Gastrocnemius medialis (tissue), 4 donors: ENCODE results near the gene ASB16. TPM values are rescaled to one million over a fixed set of nuclear protein-coding genes. Genes with fewer than 3 reads are reported as not detected.
"Not testable (repeated sequence)": the region's sequence is repeated elsewhere in the genome, so short reads cannot be mapped to it uniquely, and the experiment has no call there.

Source experiments
- ATAC-seq, 2 donors: fragments of 150-250 bp; one replicate each; pipeline ENCODE4 v1.9.1; 2016
- DNase-seq, 2 donors: peaks; one replicate each; pipeline ENCODE4 v3.0.0-alpha.2; 2019
- H3K27ac ChIP-seq, 4 donors: fragments of 200-600 bp; sonication (generic); 1 replicate in 1 of 4; 2 replicates in 3 of 4; pipeline ENCODE4 v1.5.1; 2016 to 2018; ENCODE audit warnings: mild to moderate bottlenecking in 2 of 4, moderate library complexity in 1 of 4
- H3K27me3 ChIP-seq, 3 donors: fragments of 200-600 bp; sonication (generic) in 2 of 3; 1 replicate in 1 of 3; 2 replicates in 2 of 3; pipeline versions ENCODE4 v1.5.1 to v1.6.0; 2016 to 2019; ENCODE audit warnings: mild to moderate bottlenecking in 1 of 3, moderate library complexity in 1 of 3
- H3K36me3 ChIP-seq, 2 donors: fragments of 200-600 bp; sonication (generic) in 1 of 2; one replicate each; pipeline ENCODE4 v1.5.1; 2017 to 2018
- H3K4me1 ChIP-seq, 2 donors: fragments of 200-600 bp; sonication (generic) in 1 of 2; one replicate each; pipeline ENCODE4 v1.5.1; 2016 to 2017; ENCODE audit warnings: mild to moderate bottlenecking in 2 of 2
- H3K4me3 ChIP-seq, 4 donors: fragments of 200-600 bp; sonication (generic) in 3 of 4; 1 replicate in 1 of 4; 2 replicates in 3 of 4; pipeline ENCODE4 v1.5.1; 2016 to 2019; ENCODE audit warnings: mild to moderate bottlenecking in 2 of 4
- H3K9me3 ChIP-seq, 3 donors: fragments of 200-600 bp; sonication (generic) in 2 of 3; 1 replicate in 1 of 3; 2 replicates in 2 of 3; pipeline ENCODE4 v1.5.1; 2016 to 2019
- POLR2A ChIP-seq, 2 donors: fragments of 450-650 bp; IDR thresholded peaks; one replicate each; pipeline ENCODE4 v1.6.1; 2017; ENCODE audit warnings: antibody characterized with exemption in 2 of 2, mild to moderate bottlenecking in 2 of 2, moderate library complexity in 2 of 2
- in situ Hi-C, 4 donors: fragments of 200-750 bp; cut with MboI; loops; one replicate each; pipeline versions ENCODE4 v1.15.0 to v1.8.0; 2017; ENCODE audit warnings: low sequenced_read_pairs in 4 of 4
- intact Hi-C: fragments of 100-400 bp; cut with DNase I; formaldehyde crosslinking; loops from one replicate; pipeline ENCODE4 v1.15.1; 2023; ENCODE audit warnings: low total_unique reads
- total RNA-seq, 4 donors: library from RNA; depleted of rRNA; stranded (reverse); fragments of >200 nt; gene quantifications; one replicate each; pipeline versions ENCODE4 v1.1.0 to v1.2.3, GENCODE V29; 2016
- TF ChIP-seq, protein P1 (sequence below), 5 experiments: fragments of 450-650 bp in 3 of 5; fragments of 200-600 bp in 2 of 5; sonication (generic) in 2 of 5; IDR thresholded peaks in 4 of 5; conservative IDR thresholded peaks in 1 of 5; 1 replicate in 4 of 5; 2 replicates in 1 of 5; pipeline ENCODE4 v1.5.1; 2016 to 2019; ENCODE audit warnings: antibody characterized with exemption in 5 of 5, mild to moderate bottlenecking in 3 of 5, moderate library complexity in 3 of 5

ASB16 gene
- total RNA-seq, 4 donors from 2014 or later: 13.2 to 134 (median 34.2) TPM

DNA sequence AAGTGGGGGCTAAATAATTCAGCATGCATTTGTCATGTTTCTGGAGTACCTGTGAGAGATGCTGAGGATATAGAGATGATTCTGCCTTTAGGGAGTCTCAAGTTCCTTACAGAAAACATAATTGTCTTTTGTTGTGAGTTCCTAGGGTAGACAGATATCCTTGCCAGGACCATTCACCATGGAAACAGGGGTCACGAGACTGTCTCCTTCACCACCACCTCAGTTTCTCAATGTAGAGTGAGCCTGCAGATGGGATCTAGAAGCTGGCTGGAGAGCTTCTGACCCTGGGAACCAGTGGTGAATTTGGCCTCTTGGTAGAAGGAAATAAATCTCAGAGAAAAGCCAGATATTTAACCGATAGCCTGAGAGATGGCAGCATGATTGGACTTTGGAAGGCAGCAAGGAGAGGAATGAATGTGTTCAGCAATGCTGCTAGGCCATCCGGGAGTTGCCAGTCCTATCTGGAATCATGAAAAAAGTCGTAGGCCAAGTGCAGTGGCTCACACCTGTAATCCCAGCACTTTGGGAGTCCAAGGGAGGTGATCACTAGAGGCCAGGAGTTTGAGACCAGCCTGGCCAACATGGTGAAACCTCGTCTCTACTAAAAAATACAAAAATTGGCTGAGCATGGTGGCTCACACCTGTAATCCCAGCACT is 39.7 kb upstream of the ASB16 start:
- Histone ChIP-seq H3K4me3 (no peak overlapping the region), H3K27me3 (no peaks in the 10 kb centered on the region), H3K36me3 (no peaks in the 10 kb centered on the region), H3K4me1 (no peaks in the 10 kb centered on the region), H3K9me3 (no peaks in the 10 kb centered on the region), H3K27ac (no peak overlapping the region)
- DNase-seq (no peak), ATAC-seq (no peak)
- in situ Hi-C loops (no loop called here), intact Hi-C loops (no loop called here)
- TF ChIP-seq, protein P1, sequence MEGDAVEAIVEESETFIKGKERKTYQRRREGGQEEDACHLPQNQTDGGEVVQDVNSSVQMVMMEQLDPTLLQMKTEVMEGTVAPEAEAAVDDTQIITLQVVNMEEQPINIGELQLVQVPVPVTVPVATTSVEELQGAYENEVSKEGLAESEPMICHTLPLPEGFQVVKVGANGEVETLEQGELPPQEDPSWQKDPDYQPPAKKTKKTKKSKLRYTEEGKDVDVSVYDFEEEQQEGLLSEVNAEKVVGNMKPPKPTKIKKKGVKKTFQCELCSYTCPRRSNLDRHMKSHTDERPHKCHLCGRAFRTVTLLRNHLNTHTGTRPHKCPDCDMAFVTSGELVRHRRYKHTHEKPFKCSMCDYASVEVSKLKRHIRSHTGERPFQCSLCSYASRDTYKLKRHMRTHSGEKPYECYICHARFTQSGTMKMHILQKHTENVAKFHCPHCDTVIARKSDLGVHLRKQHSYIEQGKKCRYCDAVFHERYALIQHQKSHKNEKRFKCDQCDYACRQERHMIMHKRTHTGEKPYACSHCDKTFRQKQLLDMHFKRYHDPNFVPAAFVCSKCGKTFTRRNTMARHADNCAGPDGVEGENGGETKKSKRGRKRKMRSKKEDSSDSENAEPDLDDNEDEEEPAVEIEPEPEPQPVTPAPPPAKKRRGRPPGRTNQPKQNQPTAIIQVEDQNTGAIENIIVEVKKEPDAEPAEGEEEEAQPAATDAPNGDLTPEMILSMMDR (IDR thresholded peaks at IDR 0.05 in 4 of 5, conservative IDR thresholded peaks at IDR 0.05 in 1 of 5): no peak
- TF ChIP-seq POLR2A (IDR thresholded peaks at IDR 0.05): no peak

DNA sequence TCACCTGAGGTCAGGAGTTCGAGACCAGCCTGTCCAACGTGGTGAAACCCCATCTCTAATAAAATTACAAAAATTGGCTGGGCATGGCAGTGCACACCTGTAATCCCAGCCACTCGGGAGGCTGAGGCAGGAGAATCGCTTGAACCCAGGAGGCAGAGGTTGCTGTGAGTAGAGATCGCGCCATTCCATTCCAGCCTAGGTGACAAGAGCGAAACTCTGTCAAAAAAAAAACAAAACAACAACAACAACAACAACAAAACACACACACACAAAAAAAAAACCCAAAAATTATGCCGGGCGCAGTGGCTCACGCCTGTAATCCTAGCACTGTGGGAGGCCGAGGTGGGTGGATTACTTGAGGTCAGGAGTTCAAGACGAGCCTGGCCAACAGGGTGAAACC is 39.1 kb upstream of the ASB16 start:
- ATAC-seq, intact Hi-C loops, DNase-seq, H3K27ac ChIP-seq, H3K9me3 ChIP-seq, in situ Hi-C loops, H3K4me3 ChIP-seq, H3K27me3 ChIP-seq, H3K4me1 ChIP-seq, H3K36me3 ChIP-seq: not testable (repeated sequence)

DNA sequence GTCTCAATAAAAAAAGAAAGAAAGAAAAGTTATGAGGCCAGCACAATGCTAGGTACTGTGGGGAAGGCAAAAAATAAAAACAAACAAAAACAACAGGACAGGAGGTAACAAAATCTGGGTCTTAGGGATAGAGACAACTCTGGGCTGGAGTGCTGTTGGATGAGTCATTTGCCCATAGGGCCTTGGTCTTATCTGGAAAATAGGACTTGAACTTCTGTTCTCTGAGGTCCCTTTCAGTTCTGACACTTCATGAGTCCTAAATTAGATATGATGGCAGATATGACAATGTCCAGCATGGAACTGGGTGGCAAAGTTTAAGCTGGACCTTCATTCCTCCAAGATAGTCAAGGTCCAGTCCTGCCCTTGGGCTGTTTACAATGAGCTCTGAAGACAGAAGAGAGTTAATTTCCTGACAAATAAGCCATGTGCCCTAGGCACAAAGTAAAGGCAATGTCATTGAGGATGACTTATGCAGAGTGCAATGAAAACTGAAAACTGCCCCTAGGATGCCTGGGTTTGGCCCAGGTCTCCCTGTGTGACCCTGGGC is 38.2 kb upstream of the ASB16 start:
- no peak for ATAC-seq

DNA sequence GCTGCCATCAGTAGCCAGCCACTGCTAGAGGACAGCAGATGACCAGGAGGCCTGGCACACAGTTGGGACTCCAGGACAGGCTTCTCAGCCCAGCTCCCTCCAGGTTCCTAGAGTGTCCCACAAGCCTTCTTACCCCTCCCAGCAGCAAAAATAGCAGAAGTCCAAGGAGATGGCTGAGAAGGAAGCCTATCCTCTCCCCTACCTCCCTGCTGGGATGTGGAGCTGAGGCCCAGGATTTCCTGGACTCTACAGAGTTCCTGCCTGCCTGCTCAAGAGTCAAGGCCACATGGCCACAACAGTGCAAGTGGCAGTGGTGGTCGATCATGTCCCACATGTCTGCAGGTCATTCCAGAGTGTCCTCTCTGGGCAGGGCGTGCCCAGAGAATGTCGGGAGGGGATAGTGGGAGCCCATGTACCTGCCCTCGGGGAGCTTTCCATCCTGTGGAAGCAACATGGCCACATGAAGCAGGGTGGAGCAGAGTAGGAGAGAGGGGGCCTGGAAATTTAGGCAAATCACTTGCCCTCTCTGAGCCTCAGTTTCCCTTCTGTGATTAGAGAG is 36.5 kb upstream of the ASB16 start:
- Histone ChIP-seq H3K27ac (no peak overlapping the region), H3K4me3 (no peak overlapping the region), H3K36me3 (no peaks in the 10 kb centered on the region), H3K27me3 (no peaks in the 10 kb centered on the region), H3K4me1 (no peaks in the 10 kb centered on the region), H3K9me3 (no peaks in the 10 kb centered on the region)
- no peak for ATAC-seq
- no peak for DNase-seq
- intact Hi-C loops (no loop called here), in situ Hi-C loops (no loop called here)
- TF ChIP-seq, protein P1 (IDR thresholded peaks at IDR 0.05 in 4 of 5, conservative IDR thresholded peaks at IDR 0.05 in 1 of 5): no peak
- no peak for TF ChIP-seq POLR2A (IDR thresholded peaks at IDR 0.05)

More for the DNA sequence above, 38.2 kb upstream of the ASB16 start:
- Histone ChIP-seq H3K4me1 (no peaks in the 10 kb centered on the region), H3K36me3 (no peaks in the 10 kb centered on the region), H3K27ac (no peak overlapping the region), H3K9me3 (no peaks in the 10 kb centered on the region), H3K27me3 (no peaks in the 10 kb centered on the region), H3K4me3 (no peak overlapping the region)
- in situ Hi-C loops (no loop called here), intact Hi-C loops (no loop called here)
- no peak for TF ChIP-seq POLR2A (IDR thresholded peaks at IDR 0.05)
- TF ChIP-seq, protein P1 (IDR thresholded peaks at IDR 0.05 in 4 of 5, conservative IDR thresholded peaks at IDR 0.05 in 1 of 5): no peak
- no peak for DNase-seq

DNA sequence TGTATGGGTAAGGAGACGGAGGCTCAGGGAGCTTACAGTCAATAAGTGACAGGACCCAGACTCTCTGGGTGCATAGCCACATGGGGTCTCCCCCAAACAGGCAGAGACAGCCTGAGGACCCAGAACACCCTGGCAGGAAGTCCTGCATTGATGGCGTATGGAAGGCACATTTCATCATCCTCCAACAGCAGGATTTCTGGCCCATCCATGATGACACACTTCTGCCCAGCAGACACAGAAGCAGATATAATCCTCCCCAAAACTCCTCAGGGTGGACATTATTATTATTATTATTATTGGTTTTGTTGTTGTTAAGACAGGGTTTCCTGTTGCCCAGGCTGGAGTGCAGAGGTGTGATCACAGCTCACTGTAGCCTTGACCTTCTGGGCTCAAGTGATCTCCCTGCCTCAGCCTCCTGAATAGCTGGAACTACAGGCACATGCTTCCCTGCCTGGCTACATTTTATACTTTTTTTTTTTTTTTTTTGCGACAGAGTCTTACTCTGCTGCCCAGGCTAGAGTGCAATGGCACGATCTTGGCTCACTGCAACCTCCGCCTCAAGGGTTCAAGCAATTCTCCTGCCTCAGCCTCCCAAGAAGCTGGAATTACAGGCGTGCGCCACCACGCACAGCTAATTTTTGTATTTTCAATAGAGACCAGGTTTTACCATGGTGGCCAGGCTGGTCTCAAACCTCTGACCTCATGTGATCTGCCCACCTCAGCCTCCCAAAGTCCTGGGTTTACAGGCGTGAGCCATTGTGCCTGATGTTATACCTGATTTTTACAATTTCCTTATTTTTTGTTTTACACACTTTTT is 35.5 kb upstream of the ASB16 start:
- DNase-seq (no peak), ATAC-seq (no peak)
- in situ Hi-C loops: no loop called here
- Histone ChIP-seq H3K4me3 (no peak overlapping the region), H3K27ac (no peak overlapping the region), H3K36me3 (no peaks in the 10 kb centered on the region), H3K27me3 (no peaks in the 10 kb centered on the region), H3K9me3 (no peaks in the 10 kb centered on the region), H3K4me1 (no peaks in the 10 kb centered on the region)
- intact Hi-C loops: no loop called here
- TF ChIP-seq POLR2A (IDR thresholded peaks at IDR 0.05): no peak
- TF ChIP-seq, protein P1 (IDR thresholded peaks at IDR 0.05 in 4 of 5, conservative IDR thresholded peaks at IDR 0.05 in 1 of 5): no peak
